ENCODE results near the gene ANKFY1.

DNA sequence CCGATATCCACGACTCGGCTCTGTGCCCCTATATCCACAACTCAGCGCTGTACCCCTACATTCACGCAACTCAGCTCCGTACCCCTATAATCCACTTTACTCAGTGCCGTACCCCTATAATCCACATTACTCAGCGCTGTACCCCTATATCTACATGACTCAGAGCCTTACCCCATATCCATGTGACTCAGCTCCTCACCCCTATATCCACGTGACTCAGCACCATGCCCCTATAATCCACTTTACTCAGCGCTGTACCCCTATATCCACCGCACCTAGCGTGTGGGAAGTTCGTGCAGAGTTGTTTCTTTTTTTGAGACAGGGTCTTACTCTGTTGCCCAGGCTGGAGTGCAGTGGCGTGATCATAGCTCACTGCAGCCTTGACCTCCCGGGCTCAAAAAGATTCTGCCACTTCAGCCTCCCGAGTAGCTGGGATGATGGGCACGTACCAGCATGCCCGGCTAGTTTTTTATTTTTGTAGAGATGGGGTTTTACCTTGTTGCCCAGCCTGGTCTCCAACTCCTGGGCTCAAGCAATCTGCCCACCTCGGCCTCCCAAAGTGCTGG, 103.4 kb downstream of the ANKFY1 start:
- TF ChIP-seq, protein P1, sequence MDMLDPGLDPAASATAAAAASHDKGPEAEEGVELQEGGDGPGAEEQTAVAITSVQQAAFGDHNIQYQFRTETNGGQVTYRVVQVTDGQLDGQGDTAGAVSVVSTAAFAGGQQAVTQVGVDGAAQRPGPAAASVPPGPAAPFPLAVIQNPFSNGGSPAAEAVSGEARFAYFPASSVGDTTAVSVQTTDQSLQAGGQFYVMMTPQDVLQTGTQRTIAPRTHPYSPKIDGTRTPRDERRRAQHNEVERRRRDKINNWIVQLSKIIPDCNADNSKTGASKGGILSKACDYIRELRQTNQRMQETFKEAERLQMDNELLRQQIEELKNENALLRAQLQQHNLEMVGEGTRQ (CRISPR knock-in tag; IDR thresholded peaks at IDR 0.05): no peak
- TF ChIP-seq, protein P2, sequence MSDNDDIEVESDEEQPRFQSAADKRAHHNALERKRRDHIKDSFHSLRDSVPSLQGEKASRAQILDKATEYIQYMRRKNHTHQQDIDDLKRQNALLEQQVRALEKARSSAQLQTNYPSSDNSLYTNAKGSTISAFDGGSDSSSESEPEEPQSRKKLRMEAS (CRISPR knock-in tag; IDR thresholded peaks at IDR 0.05): no peak
- TF ChIP-seq, protein P3, sequence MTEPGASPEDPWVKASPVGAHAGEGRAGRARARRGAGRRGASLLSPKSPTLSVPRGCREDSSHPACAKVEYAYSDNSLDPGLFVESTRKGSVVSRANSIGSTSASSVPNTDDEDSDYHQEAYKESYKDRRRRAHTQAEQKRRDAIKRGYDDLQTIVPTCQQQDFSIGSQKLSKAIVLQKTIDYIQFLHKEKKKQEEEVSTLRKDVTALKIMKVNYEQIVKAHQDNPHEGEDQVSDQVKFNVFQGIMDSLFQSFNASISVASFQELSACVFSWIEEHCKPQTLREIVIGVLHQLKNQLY (CRISPR knock-in tag; IDR thresholded peaks at IDR 0.05): no peak
- TF ChIP-seq, protein P4, sequence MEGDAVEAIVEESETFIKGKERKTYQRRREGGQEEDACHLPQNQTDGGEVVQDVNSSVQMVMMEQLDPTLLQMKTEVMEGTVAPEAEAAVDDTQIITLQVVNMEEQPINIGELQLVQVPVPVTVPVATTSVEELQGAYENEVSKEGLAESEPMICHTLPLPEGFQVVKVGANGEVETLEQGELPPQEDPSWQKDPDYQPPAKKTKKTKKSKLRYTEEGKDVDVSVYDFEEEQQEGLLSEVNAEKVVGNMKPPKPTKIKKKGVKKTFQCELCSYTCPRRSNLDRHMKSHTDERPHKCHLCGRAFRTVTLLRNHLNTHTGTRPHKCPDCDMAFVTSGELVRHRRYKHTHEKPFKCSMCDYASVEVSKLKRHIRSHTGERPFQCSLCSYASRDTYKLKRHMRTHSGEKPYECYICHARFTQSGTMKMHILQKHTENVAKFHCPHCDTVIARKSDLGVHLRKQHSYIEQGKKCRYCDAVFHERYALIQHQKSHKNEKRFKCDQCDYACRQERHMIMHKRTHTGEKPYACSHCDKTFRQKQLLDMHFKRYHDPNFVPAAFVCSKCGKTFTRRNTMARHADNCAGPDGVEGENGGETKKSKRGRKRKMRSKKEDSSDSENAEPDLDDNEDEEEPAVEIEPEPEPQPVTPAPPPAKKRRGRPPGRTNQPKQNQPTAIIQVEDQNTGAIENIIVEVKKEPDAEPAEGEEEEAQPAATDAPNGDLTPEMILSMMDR (IDR thresholded peaks at IDR 0.05): no peak
- TF ChIP-seq ESRRA (CRISPR knock-in tag; IDR thresholded peaks at IDR 0.05; ENCODE audit: borderline replicate concordance) (no peak), CREM (CRISPR knock-in tag; IDR thresholded peaks at IDR 0.05) (no peak), PRRX2 (CRISPR knock-in tag; IDR thresholded peaks at IDR 0.05) (no peak), SP1 (CRISPR knock-in tag; conservative IDR thresholded peaks at IDR 0.05) (no peak), SMAD3 (CRISPR knock-in tag; IDR thresholded peaks at IDR 0.05; ENCODE audit: borderline replicate concordance) (no peak)
- TF ChIP-seq, protein P5, sequence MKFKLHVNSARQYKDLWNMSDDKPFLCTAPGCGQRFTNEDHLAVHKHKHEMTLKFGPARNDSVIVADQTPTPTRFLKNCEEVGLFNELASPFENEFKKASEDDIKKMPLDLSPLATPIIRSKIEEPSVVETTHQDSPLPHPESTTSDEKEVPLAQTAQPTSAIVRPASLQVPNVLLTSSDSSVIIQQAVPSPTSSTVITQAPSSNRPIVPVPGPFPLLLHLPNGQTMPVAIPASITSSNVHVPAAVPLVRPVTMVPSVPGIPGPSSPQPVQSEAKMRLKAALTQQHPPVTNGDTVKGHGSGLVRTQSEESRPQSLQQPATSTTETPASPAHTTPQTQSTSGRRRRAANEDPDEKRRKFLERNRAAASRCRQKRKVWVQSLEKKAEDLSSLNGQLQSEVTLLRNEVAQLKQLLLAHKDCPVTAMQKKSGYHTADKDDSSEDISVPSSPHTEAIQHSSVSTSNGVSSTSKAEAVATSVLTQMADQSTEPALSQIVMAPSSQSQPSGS (CRISPR knock-in tag; IDR thresholded peaks at IDR 0.05; ENCODE audit: borderline replicate concordance, low read depth): no peak
- TF ChIP-seq, protein P6, sequence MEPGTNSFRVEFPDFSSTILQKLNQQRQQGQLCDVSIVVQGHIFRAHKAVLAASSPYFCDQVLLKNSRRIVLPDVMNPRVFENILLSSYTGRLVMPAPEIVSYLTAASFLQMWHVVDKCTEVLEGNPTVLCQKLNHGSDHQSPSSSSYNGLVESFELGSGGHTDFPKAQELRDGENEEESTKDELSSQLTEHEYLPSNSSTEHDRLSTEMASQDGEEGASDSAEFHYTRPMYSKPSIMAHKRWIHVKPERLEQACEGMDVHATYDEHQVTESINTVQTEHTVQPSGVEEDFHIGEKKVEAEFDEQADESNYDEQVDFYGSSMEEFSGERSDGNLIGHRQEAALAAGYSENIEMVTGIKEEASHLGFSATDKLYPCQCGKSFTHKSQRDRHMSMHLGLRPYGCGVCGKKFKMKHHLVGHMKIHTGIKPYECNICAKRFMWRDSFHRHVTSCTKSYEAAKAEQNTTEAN (CRISPR knock-in tag; IDR thresholded peaks at IDR 0.05): no peak
- TF ChIP-seq, protein P7, sequence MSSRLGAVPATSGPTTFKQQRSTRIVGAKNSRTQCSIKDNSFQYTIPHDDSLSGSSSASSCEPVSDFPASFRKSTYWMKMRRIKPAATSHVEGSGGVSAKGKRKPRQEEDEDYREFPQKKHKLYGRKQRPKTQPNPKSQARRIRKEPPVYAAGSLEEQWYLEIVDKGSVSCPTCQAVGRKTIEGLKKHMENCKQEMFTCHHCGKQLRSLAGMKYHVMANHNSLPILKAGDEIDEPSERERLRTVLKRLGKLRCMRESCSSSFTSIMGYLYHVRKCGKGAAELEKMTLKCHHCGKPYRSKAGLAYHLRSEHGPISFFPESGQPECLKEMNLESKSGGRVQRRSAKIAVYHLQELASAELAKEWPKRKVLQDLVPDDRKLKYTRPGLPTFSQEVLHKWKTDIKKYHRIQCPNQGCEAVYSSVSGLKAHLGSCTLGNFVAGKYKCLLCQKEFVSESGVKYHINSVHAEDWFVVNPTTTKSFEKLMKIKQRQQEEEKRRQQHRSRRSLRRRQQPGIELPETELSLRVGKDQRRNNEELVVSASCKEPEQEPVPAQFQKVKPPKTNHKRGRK (CRISPR knock-in tag; IDR thresholded peaks at IDR 0.05; ENCODE audit: borderline replicate concordance): no peak
